ENCODE measurements around the gene TRIM66.

The TRIM66 gene

GRCh38 chr11:8697054-8697453, 14.6 kb upstream of the TRIM66 start:
- Histone ChIP-seq H3K4me3 (ENCODE audit: low read length) (no peak overlapping the region), H3K36me3 (ENCODE audit: control insufficient read depth, insufficient read depth, low read length) (peaks cover 27% of the 10 kb centered on the region), H3K9me3 (ENCODE audit: control insufficient read depth, low read length) (no peaks in the 10 kb centered on the region), H3K27me3 (ENCODE audit: control insufficient read depth, insufficient read depth, low read length) (no peaks in the 10 kb centered on the region), H3K4me1 (ENCODE audit: control insufficient read depth, insufficient read depth, low read length) (peaks cover 16% of the 10 kb centered on the region), H3K9ac (ENCODE audit: low read length) (no peak overlapping the region)

DNA sequence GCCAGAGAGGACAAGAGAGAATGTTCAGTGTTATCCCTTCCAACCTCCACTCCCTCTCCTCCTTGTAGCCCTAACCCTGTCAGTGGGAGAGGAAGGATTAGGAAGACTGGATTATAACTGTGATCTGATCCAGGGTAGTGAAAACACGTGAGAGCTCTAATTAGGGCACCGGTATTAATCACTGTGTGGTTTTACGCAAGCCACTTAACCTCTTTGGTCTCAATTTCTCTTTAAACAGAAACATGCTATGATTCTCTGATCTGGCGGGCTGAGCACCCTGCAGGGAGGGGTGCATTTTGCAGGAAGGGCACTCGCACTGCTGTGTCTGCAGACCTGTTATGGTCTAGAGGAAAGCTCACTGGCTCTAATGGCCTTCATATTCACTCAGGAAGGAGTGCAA, 11.7 kb upstream of the TRIM66 start:
- Histone ChIP-seq H3K4me1 (ENCODE audit: control insufficient read depth, insufficient read depth, low read length) (peaks cover 2% of the 10 kb centered on the region), H3K9me3 (ENCODE audit: control insufficient read depth, low read length) (no peaks in the 10 kb centered on the region), H3K36me3 (ENCODE audit: control insufficient read depth, insufficient read depth, low read length) (peaks cover 19% of the 10 kb centered on the region), H3K27me3 (ENCODE audit: control insufficient read depth, insufficient read depth, low read length) (no peaks in the 10 kb centered on the region), H3K4me3 (ENCODE audit: low read length) (no peak overlapping the region), H3K9ac (ENCODE audit: low read length) (no peak overlapping the region)

DNA sequence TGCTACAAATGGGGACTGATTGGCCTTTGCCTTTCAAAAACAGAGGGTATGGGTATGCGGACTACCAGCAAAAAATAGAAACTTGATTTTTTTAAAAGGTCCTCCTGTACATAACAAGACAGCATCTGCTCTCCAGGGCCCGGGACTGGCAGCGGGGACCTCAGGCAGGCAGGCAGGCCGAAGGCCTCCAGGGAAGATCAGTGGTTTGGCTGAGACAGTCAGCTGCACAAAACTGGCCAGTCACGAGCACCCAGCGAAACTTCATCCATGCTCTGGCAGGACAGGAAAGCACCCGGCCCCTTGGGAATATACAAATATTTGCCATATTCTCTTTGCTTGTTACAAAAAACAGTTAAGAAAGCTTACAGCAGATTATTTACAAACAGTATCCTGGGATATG, 11.1 kb upstream of the TRIM66 start:
- no peak overlapping the region for H3K9ac ChIP-seq (ENCODE audit: low read length)
- H3K27me3 ChIP-seq (ENCODE audit: control insufficient read depth, insufficient read depth, low read length), result no peaks in the 10 kb centered on the region
- H3K4me3 ChIP-seq (ENCODE audit: low read length), result no peak overlapping the region
- H3K9me3 ChIP-seq (ENCODE audit: control insufficient read depth, low read length), result no peaks in the 10 kb centered on the region
- no peaks in the 10 kb centered on the region for H3K4me1 ChIP-seq (ENCODE audit: control insufficient read depth, insufficient read depth, low read length)
- peaks cover 15% of the 10 kb centered on the region for H3K36me3 ChIP-seq (ENCODE audit: control insufficient read depth, insufficient read depth, low read length)

GRCh38 chr11:8693010-8693551, 10.6 kb upstream of the TRIM66 start:
- Histone ChIP-seq H3K36me3 (ENCODE audit: control insufficient read depth, insufficient read depth, low read length) (peaks cover 14% of the 10 kb centered on the region), H3K4me3 (ENCODE audit: low read length) (no peak overlapping the region)

GRCh38 chr11:8692417-8692816, 10.0 kb upstream of the TRIM66 start:
- Histone ChIP-seq H3K9me3 (ENCODE audit: control insufficient read depth, low read length) (no peaks in the 10 kb centered on the region), H3K27me3 (ENCODE audit: control insufficient read depth, insufficient read depth, low read length) (no peaks in the 10 kb centered on the region), H3K4me3 (ENCODE audit: low read length) (no peak overlapping the region), H3K9ac (ENCODE audit: low read length) (no peak overlapping the region), H3K4me1 (ENCODE audit: control insufficient read depth, insufficient read depth, low read length) (peaks cover 5% of the 10 kb centered on the region), H3K36me3 (ENCODE audit: control insufficient read depth, insufficient read depth, low read length) (peaks cover 14% of the 10 kb centered on the region)

More at GRCh38 chr11:8693010-8693551, 10.6 kb upstream of the TRIM66 start:
- no peaks in the 10 kb centered on the region for H3K4me1 ChIP-seq (ENCODE audit: control insufficient read depth, insufficient read depth, low read length)
- no peaks in the 10 kb centered on the region for H3K9me3 ChIP-seq (ENCODE audit: control insufficient read depth, low read length)
- H3K27me3 ChIP-seq (ENCODE audit: control insufficient read depth, insufficient read depth, low read length), result no peaks in the 10 kb centered on the region
- no peak overlapping the region for H3K9ac ChIP-seq (ENCODE audit: low read length)

- H3K4me3 ChIP-seq (ENCODE audit: low read length), result no peak overlapping the region
- peaks cover 8% of the 10 kb centered on the region for H3K4me1 ChIP-seq (ENCODE audit: control insufficient read depth, insufficient read depth, low read length)
- peaks cover 14% of the 10 kb centered on the region for H3K36me3 ChIP-seq (ENCODE audit: control insufficient read depth, insufficient read depth, low read length)
- no peak overlapping the region for H3K9ac ChIP-seq (ENCODE audit: low read length)
- no peaks in the 10 kb centered on the region for H3K9me3 ChIP-seq (ENCODE audit: control insufficient read depth, low read length)
- no peaks in the 10 kb centered on the region for H3K27me3 ChIP-seq (ENCODE audit: control insufficient read depth, insufficient read depth, low read length)
These were observed 9.1 kb upstream of the TRIM66 start for GRCh38 chr11:8691601-8692000.

GRCh38 chr11:8690374-8691342, 8.2 kb upstream of the TRIM66 start:
- H3K4me1 ChIP-seq (ENCODE audit: control insufficient read depth, insufficient read depth, low read length), result peaks cover 8% of the 10 kb centered on the region
- H3K36me3 ChIP-seq (ENCODE audit: control insufficient read depth, insufficient read depth, low read length), result peaks cover 10% of the 10 kb centered on the region
- H3K9me3 ChIP-seq (ENCODE audit: control insufficient read depth, low read length), result no peaks in the 10 kb centered on the region
- H3K9ac ChIP-seq (ENCODE audit: low read length), result no peak overlapping the region
- no peak overlapping the region for H3K4me3 ChIP-seq (ENCODE audit: low read length)
- no peaks in the 10 kb centered on the region for H3K27me3 ChIP-seq (ENCODE audit: control insufficient read depth, insufficient read depth, low read length)

DNA sequence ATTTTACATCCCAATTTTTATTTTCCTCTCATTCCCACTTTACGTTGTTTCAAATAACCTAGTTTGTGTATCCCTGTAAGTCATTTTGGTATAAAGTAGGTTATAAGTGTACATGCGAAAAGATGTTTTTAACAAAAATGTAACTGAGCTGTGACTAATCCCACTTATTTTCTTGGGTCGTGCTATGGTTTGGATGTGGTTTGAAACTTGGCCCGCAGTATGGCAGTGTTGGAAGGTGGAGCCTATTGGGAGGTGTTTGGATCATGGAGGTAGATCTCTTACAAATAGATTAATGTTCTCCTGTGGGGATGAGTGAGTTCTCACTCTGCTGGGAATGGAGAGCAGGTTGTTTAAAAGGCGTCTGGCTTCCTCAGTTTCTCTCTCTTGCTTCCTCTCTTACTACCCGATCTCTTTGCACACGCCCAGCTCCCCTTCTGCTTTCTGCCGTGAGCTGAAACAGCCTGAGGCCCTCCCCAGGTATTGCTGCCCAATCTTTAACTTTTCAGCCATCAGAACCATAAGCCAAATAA, 7.3 kb upstream of the TRIM66 start:
- peaks cover 17% of the 10 kb centered on the region for H3K36me3 ChIP-seq (ENCODE audit: control insufficient read depth, insufficient read depth, low read length)
- no peaks in the 10 kb centered on the region for H3K9me3 ChIP-seq (ENCODE audit: control insufficient read depth, low read length)
- H3K4me3 ChIP-seq (ENCODE audit: low read length), result no peak overlapping the region
- H3K9ac ChIP-seq (ENCODE audit: low read length), result no peak overlapping the region
- no peaks in the 10 kb centered on the region for H3K27me3 ChIP-seq (ENCODE audit: control insufficient read depth, insufficient read depth, low read length)
- H3K4me1 ChIP-seq (ENCODE audit: control insufficient read depth, insufficient read depth, low read length), result peaks cover 12% of the 10 kb centered on the region

- H3K36me3 ChIP-seq (ENCODE audit: control insufficient read depth, insufficient read depth, low read length), result peaks cover 17% of the 10 kb centered on the region
- H3K4me1 ChIP-seq (ENCODE audit: control insufficient read depth, insufficient read depth, low read length), result peaks cover 23% of the 10 kb centered on the region
- H3K9ac ChIP-seq (ENCODE audit: low read length), result peak overlapping the region; percentile 45
- H3K9me3 ChIP-seq (ENCODE audit: control insufficient read depth, low read length), result no peaks in the 10 kb centered on the region
- peak overlapping the region; percentile 73 for H3K4me3 ChIP-seq (ENCODE audit: low read length)
- no peaks in the 10 kb centered on the region for H3K27me3 ChIP-seq (ENCODE audit: control insufficient read depth, insufficient read depth, low read length)
These were observed 6.2 kb upstream of the TRIM66 start for GRCh38 chr11:8688414-8689362.

DNA sequence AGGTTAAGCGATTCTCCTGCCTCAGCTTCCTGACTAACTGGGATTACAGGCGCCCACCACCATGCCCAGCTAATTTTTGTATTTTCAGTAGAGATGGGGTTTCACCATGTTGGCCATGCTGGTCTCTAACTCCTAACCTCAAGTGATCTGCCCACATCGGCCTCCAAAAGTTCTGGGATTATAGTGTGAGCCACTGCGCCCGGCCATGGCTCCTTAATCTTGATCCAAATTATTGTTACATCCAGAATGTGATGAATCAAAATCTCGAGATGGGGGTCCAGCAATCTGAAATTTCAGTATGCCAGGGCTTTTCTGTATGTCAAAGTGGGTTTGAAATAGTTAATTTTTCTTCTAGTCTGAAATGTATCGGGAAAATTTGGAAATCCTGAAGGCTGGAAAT, 3.9 kb upstream of the TRIM66 start:
- no peaks in the 10 kb centered on the region for H3K27me3 ChIP-seq (ENCODE audit: control insufficient read depth, insufficient read depth, low read length)
- peaks cover 12% of the 10 kb centered on the region for H3K36me3 ChIP-seq (ENCODE audit: control insufficient read depth, insufficient read depth, low read length)
- H3K4me1 ChIP-seq (ENCODE audit: control insufficient read depth, insufficient read depth, low read length), result peaks cover 27% of the 10 kb centered on the region
- H3K9me3 ChIP-seq (ENCODE audit: control insufficient read depth, low read length), result no peaks in the 10 kb centered on the region
- no peak overlapping the region for H3K4me3 ChIP-seq (ENCODE audit: low read length)
- H3K9ac ChIP-seq (ENCODE audit: low read length), result no peak overlapping the region

- Histone ChIP-seq H3K36me3 (ENCODE audit: control insufficient read depth, insufficient read depth, low read length) (peaks cover 12% of the 10 kb centered on the region), H3K27me3 (ENCODE audit: control insufficient read depth, insufficient read depth, low read length) (no peaks in the 10 kb centered on the region), H3K9ac (ENCODE audit: low read length) (no peak overlapping the region), H3K9me3 (ENCODE audit: control insufficient read depth, low read length) (no peaks in the 10 kb centered on the region), H3K4me1 (ENCODE audit: control insufficient read depth, insufficient read depth, low read length) (peaks cover 27% of the 10 kb centered on the region), H3K4me3 (ENCODE audit: low read length) (no peak overlapping the region)
These were observed 3.4 kb upstream of the TRIM66 start for GRCh38 chr11:8685820-8686219.
